ENCODE results near the gene TMEM109.

Gene TMEM109, protein sequence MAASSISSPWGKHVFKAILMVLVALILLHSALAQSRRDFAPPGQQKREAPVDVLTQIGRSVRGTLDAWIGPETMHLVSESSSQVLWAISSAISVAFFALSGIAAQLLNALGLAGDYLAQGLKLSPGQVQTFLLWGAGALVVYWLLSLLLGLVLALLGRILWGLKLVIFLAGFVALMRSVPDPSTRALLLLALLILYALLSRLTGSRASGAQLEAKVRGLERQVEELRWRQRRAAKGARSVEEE

DNA sequence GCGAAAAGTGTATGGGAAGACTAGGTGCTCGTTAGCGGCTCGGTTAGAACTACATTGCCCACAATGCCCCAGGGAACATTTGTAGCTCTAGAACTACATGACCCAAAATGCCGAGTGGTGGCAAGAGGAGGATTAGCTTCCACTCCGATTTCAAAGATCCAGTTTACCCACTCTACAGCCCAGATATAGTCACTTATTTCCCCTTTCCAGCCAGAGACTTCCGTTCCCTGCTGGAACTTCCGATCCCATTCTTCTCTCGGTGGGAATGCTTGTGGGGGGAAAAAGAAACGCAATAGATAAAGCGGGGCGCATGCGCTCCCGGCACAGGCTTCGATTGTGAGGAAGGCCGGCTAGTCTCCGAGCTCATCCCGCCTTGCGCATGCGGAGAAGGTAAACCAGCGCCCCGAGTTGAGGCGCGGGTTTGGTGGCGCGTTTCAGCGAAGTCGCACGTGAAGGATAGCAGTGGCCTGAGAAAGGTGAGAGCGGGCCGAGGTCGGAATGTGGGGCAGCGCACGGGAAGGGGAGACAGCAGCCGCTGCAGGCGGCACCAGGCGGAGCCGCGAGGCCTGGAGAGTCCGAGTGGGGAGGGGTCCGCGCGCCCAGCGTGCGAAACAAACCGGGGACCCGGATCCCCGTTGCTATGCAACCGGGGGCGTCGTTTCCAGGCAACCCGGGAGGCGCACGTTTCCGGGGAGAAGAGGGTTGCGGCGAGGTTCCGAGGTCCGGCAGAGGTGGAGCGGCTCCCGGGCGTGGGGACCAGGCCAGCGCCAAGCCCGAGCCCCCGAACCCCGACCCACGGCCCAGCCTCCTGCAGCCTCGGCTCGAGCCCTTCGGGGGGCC, at the start of gene TMEM109:
TMEM109 (plus strand) TSS at position 366 of the 840 bp plus-strand sequence. CDS start 5,536 bp downstream, outside the sequence.
- DNase-seq (ENCODE audit: low read depth in 2 of 2), result peak; percentile 75 to 82

DNA sequence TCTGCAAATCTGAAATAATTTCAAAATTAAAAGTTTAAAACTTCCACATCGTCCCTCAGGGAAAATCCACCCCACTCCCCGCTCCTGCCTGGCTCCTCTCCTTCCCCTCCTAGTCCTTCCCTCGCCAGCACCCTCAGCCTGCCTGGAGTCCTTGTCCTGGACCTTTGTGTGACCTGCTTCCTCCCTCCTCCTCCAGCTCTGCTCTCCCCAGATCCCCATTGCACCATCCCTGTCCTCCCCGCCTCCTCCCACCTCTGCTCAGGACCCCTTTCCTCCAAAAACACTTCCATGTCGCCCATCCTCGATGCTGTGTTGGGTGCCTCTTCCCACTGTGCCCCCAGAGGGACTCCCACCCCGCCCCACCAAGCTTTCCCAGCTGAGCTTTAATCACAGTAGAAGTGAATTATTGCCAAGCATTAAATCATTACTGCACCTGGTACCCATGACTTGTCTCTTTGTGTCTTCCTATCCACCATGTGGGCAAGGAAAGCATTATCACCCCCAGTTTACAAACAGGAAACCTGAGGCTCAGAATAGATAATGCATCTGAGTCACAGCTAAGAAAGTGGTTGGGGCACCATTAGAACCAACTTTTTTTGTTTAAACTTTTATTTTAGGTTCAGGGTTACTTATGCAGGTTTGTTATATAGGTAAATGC, 49.0 kb upstream of the TMEM109 start:
- DNase-seq (ENCODE audit: low read depth in 2 of 2), result no peak

DNA sequence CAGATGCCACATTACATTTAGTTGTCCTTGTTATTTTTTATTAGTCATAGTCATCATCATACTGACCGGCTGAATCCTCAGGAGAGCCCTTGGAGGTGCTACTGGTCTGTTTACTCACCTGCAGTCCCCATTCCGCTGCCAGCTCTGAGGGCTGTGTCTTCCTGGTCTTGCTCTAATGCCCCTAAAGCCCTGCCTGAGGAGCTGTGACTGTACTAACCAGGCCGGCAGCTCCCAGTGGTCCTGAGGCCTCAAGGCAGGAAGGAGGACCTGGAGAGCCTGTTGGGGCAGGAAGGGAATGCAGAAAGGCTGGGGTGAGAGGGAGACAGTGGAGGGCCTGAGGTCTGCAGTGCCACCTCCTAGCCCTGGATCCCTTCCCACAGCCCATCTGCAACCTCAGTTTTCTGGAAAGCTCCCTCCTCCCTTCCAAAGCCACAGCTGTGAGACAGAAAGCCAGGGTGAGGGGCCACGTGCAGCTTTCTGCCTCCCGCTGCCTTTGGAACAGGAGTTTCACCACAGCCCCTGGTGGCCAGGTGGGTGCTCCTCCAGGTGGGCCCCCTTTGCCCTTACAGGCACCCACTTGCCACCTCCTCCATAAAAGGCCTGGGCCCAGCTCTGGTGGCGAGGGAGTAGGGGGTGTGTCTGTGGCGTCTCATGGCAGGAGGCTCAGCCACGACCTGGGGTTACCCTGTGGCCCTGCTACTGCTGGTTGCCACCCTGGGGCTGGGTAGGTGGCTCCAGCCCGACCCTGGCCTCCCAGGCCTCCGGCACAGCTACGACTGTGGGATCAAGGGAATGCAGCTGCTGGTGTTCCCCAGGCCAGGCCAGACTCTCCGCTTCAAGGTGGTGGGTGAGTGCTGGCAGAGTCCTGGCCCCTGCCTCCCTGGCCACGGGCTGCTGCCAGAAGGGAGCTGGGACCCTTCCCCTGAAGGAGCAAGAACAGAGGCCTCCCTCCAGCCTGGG, 46.8 kb upstream of the TMEM109 start, which contains the start of gene ZP1:
ZP1 (plus strand) TSS at position 632 of the 960 bp plus-strand sequence; CDS start at position 652, 20 bp downstream.
- DNase-seq (ENCODE audit: low read depth in 2 of 2), result no peak

DNA sequence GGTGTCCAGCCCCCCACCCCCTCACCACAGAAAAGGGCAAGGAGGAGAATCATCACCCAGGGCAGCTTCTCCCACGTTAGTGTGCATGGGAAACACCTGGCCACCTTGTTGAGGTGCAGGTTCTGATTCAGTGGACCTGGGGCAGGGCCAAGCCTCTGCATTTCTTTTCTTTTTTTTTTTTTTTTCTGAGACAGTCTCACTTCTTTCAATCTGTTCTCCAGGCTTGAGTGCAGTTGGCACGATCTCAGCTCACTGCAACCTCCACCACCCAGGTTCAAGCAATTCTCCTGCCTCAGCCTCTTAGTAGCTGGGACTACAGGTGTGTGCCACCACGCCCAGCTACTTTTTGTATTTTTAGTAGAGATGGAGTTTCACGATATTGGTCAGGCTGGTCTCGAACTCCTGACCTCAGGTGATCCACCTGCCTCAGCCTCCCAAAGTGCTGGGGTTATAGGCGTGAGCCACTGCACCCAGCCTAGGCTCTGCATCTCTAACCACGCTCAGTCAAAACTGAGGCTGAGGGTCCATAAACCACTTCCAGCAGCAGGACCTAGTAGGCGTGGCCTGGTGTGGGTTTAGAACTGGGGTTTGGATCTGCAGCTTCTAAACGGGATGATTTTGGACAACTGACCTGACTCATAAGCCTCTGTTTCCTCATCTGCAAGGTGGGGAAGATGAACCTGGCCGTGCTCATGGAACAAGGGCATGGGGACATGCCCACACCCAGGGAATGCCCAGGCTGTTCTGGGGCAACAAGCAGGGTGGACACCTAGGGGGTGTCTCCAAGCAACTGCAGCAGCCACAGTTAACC, 45.9 kb upstream of the TMEM109 start:
- DNase-seq (ENCODE audit: low read depth in 2 of 2), result no peak

DNA sequence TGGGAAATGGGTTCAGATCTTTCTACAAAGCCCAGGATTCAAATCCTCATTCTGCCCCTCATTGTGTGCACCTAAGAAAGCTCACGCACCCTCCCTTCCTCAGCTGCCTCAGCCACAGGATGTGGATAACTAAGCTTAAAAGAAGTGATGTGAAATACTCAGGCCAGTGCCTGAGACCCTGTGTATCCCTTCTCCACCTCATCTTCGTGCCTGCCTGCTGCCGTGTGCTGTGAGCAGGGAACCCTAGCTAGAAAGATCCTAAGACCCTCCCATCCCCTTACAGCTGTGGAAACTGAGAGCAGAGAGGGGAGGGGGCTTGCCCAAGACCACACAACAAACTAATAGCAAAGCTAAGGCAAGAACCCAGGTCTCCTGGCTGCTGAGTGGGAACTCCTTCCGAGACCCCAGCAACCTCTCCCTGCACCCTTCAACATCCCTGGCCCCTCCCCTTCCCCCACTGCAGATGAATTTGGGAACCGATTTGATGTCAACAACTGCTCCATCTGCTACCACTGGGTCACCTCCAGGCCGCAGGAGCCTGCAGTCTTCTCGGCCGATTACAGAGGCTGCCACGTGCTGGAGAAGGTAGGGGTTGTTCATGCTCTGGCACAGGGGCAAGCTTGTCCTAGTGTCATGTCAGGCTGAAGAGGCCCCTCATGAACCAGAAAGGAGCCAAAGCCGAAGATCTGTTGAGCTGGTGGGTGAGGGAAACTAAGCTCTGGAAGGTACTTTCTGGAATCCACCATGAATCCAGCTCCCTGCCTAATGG, 45.1 kb upstream of the TMEM109 start:
- DNase-seq (ENCODE audit: low read depth in 2 of 2), result no peak

DNA sequence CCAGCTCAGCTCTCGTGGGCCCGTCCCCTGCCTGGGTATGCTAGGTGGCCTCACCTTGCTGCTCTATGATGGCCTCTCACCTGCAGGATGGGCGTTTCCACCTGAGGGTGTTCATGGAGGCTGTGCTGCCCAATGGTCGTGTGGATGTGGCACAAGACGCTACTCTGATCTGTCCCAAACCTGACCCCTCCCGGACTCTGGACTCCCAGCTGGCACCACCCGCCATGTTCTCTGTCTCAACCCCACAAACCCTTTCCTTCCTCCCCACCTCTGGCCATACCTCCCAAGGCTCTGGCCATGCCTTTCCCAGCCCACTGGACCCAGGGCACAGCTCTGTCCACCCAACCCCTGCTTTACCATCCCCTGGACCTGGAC, 44.5 kb upstream of the TMEM109 start:
- no peak for DNase-seq (ENCODE audit: low read depth in 2 of 2)

DNA sequence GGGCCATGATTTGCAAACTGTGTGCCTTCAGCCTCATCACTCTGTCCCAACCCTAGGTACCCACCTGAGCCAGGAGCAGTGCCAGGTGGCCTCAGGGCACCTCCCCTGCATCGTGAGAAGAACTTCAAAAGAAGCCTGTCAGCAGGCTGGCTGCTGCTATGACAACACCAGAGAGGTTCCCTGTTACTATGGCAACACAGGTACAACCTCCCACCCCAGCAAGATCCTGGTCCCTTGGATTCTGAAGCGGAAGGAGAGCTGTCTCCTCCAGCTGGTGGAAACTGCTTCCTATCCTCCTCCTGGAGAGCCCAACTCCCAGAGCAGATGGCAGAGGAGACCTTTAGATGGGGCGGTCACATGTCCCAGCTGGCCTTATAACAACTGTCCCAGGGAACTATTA, 43.7 kb upstream of the TMEM109 start:
- DNase-seq (ENCODE audit: low read depth in 2 of 2), result no peak

DNA sequence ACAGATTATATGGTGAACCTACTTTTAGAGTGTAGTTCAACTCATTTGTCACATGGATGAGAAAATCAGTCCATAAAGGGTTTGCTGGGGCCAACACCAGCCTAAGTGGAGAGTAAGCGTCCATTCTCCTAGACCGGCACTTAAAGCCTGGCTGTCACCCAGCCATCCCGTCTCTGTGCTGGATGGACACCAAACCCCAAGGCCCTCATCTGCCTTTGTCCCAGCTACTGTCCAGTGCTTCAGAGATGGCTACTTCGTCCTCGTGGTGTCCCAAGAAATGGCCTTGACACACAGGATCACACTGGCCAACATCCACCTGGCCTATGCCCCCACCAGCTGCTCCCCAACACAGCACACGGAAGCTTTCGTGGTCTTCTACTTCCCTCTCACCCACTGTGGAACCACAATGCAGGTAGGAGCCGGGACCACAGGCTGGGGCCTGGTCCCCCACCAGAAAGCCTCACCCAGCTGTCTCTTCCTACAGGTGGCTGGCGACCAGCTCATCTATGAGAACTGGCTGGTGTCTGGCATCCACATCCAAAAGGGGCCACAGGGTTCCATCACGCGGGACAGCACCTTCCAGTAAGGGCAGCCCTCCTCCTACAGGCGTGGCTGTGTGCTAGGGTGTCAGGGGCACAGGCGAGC, 43.1 kb upstream of the TMEM109 start:
- DNase-seq (ENCODE audit: low read depth in 2 of 2), result no peak

DNA sequence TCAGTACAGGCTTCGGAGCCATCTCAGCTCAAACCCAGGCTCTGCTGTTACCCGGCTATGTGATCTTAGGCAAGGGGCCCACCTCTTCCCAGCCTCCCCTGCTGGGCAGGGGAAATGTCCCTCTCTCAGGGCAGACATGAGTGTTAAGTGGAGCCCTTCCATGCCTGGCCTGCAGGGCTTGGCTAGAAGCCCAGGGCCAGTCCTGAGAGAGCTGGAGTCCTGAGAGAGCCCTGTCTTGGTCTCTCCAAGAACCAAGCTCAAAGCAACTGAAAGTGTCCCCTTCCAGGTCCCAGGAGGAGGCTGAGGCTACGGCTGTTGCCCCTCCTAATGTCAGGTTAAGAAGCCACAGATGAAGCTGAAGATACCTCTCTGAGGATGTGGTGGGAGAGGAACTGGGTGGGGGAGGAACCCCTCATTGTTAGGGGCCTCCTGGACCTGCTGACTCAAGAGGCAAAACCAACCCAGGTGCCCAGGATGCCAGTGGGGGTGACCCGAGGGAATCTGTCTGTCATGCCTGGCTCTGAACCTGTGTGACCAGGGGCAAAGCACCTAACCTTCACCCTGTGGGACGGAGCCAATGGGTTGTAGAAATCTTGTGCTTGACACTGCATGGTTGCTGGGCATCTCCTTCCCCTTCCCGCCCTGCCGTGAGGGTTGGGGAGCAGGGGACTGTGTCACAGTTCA, 42.4 kb upstream of the TMEM109 start:
- no peak for DNase-seq (ENCODE audit: low read depth in 2 of 2)

DNA sequence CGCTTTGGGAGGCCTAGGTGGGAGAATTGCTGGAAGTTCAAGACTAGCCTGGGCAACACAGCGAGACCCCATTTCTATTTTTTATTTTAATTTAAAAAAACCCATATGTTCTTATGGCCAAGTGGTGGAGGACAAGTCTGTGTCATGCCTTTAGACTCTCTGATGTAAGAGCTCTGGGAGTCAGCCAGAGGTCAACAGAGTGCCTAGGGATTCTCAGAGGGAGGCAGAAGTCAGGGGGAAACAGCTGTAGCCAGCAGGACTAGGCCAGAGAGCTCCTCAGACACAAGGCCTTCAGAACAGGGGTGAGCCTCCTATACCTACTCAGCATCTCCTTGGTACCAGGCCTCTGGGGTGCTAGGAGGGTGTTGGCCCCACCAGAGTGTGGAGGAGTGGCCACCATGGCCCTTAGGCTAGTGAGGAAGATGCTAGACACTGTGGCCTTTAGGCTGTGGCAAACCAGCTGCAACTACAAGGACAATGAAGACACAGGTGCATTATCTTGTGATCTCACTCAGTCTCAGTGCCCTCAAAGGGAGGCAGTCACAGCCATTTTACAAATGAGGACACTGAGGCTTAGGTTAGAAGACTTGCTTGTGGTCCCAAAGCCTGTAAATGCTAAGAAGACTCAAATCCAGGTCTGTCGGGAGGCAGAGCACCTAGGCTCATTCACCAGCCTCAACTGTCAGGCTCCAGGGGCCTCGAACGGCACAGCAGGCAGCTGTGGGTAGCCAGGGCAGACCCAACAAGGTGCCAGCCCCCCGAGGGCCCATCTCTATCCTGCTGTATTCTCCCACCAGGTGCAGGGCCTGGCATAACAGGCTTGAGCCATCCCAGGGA, 41.6 kb upstream of the TMEM109 start:
- no peak for DNase-seq (ENCODE audit: low read depth in 2 of 2)

DNA sequence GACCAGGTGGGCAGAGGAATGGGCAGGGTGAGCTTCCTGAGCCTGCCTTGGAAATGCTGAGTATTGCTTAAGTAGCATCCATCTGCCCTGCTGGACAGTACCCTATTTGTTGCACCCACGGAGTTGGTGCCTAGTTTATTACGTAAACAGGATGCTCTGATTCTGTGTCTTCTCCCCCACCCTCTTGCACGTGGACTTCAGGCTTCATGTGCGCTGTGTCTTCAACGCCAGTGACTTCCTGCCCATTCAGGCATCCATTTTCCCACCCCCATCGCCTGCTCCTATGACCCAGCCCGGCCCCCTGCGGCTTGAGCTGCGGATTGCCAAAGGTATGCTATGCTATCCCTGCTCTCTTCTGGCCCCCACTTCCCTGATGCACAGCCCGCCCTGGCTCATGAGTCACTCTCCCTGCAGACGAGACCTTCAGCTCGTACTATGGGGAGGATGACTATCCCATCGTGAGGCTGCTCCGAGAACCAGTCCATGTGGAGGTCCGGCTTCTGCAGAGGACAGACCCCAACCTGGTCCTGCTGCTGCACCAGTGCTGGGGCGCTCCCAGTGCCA, 40.9 kb upstream of the TMEM109 start:
- no peak for DNase-seq (ENCODE audit: low read depth in 2 of 2)

DNA sequence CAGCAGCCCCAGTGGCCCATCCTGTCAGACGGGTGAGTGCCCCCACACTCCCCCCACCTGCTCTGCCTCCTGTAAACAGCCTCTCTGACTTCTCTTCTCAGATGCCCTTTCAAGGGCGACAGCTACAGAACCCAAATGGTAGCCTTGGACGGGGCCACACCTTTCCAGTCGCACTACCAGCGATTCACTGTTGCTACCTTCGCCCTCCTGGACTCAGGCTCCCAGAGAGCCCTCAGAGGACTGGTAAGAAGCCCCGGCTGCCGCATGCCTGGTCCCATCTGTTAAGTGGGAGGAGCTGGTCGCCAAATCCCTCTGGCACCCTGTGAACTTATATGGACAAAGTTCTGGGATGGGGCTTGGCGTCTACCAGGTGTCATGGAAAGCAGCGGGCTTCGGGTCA, 40.4 kb upstream of the TMEM109 start:
- no peak for DNase-seq (ENCODE audit: low read depth in 2 of 2)

DNA sequence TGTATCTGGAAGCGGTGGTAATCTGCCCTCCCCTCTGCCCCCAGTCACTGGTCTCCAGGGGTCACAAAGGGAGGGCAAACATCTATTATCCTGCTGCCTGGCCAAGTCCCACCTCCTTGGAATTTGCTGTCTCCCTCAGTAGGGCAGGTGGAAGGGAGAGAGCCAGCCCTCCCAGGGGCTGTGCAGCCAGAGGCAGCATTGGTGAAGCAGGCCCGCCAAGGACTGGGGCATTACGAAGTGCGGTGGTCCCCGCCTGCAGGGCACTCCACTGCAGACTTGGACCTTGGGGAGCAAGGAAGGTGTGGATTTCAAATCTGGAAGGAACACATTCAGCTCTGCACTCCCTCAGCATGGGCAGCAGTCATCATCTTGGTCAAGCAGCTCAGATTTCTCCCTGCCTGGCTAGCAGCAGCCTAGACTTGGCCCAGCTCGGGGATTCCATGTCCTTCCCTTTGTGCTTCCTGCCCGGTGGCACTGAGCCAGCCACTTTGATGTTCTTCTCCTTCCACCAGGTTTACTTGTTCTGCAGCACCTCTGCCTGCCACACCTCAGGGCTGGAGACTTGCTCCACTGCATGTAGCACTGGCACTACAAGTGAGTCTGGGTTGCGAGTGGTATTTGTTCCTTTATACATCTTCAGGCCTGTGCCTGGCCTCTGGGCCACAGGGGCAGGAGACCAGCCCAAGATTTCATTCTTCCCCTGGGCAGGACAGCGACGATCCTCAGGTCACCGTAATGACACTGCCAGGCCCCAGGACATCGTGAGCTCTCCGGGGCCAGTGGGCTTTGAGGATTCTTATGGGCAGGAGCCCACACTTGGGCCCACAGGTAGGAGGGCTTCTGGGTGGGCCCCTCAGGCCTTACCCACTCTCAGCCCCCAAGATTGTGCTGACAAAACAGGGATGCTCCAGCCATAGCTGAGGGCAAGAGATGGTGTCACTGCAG, 39.3 kb upstream of the TMEM109 start:
- DNase-seq (ENCODE audit: low read depth in 2 of 2), result no peak

DNA sequence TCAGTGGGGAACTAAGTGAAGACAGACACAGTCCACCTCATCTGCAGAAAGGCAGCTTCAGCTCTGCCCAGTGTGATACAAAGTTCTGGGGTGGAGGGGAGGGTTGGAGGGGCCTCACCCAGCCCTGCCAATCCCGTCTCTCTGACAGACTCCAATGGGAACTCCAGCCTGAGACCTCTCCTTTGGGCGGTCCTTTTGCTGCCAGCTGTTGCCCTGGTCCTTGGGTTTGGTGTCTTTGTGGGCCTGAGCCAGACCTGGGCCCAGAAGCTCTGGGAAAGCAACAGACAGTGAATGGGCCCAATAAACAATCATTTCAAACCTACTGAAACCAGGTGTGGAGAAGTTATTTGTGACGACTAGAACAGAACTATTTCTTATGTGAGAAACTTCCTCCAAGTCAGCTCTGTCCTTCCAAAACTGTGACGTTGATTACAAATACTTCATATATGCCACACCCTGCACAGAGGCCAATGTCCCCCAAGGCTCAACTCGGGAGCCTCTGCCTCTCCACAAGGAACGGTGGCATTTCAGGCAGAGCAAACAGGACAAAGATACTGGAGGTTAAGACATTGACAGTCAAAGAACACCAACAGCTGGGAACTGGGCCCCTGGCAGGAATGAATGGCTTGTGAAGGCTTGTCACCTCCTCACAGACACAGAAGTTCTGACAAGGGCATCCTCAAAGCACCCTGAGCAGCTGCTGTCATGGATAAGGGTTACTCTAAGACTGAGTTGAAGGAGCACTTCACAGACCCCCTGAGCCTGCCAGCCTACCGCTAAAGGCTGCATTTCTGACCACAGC, 38.4 kb upstream of the TMEM109 start:
- DNase-seq (ENCODE audit: low read depth in 2 of 2), result no peak

DNA sequence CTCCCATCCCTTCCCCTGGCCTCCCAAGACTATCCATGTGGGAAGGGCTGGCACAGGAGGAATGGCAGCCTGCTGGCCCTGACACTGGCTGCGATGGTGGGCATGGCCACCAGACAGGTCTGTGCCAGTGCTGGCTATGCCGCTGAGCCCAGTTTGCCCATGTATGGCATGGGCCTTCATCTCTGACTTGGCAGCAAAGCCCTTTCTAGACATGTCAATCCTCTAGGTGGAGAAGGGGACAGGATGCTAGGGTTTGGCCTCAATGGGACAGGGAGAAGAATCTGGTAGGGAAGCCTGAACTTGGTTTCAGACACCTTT, 37.8 kb upstream of the TMEM109 start:
- DNase-seq (ENCODE audit: low read depth in 2 of 2), result no peak
